Right renal cortex interstitium (tissue), 3 donors: ENCODE measurements around the gene MACO1. TPM values are rescaled to one million over a fixed set of nuclear protein-coding genes. Genes with fewer than 3 reads are reported as not detected.
"Not testable (repeated sequence)": the region's sequence is repeated elsewhere in the genome, so short reads cannot be mapped to it uniquely, and the experiment has no call there.

Experiments used
- DNase-seq, 3 donors: peaks; one replicate each; pipeline ENCODE4 v3.0.0-alpha.2; 2013; ENCODE audit warnings: low read depth in 3 of 3, low spot score in 2 of 3
- polyA plus RNA-seq, 3 donors: library from polyadenylated mRNA; unstranded; fragments of 120-200 nt; gene quantifications; one replicate each; pipeline ENCODE4 v1.2.1, GENCODE V29; 2013; ENCODE audit not compliant: insufficient read length in 3 of 3

Gene MACO1
- polyA plus RNA-seq, 3 donors = 27.5 to 31.0 (median 29.7) TPM

- not testable (repeated sequence) for DNase-seq
Measured at GRCh38 chr1:25420715-25421114, 10.0 kb upstream of the MACO1 start, which contains the start of gene RHCE. TSS of gene RHCE (minus strand) at chr1:25420825. CDS start at chr1:25420786, 39 bp downstream.

GRCh38 chr1:25423206-25423605 lies 7.5 kb upstream of the MACO1 start:
- not testable (repeated sequence) for DNase-seq

GRCh38 chr1:25425098-25426085 lies 5.3 kb upstream of the MACO1 start:
- no peak for DNase-seq

- no peak for DNase-seq
Measured at GRCh38 chr1:25427696-25428095, 3.0 kb upstream of the MACO1 start.

GRCh38 chr1:25428475-25429166 lies 2.1 kb upstream of the MACO1 start:
- no peak for DNase-seq

- peak in 1 of 3 donors; percentile 21 for DNase-seq
Measured at GRCh38 chr1:25430967-25431881, 527 bp downstream of the MACO1 start.

- no peak for DNase-seq
Measured at GRCh38 chr1:25431955-25432719, 1.4 kb downstream of the MACO1 start.

- no peak for DNase-seq
Measured at GRCh38 chr1:25432749-25433388, 2.2 kb downstream of the MACO1 start.

GRCh38 chr1:25433389-25434186 lies 2.9 kb downstream of the MACO1 start:
- DNase-seq = no peak

- DNase-seq = no peak
Measured at GRCh38 chr1:25435397-25436108, 4.9 kb downstream of the MACO1 start.

- no peak for DNase-seq
Measured at GRCh38 chr1:25437672-25438071, 7.0 kb downstream of the MACO1 start.

- no peak for DNase-seq
Measured at GRCh38 chr1:25439287-25439686, 8.6 kb downstream of the MACO1 start.

GRCh38 chr1:25442178-25442577 lies 11.5 kb downstream of the MACO1 start:
- DNase-seq = no peak

- DNase-seq = no peak
Measured at GRCh38 chr1:25443030-25443699, 12.5 kb downstream of the MACO1 start.

- DNase-seq = not testable (repeated sequence)
Measured at GRCh38 chr1:25444604-25445003, 13.9 kb downstream of the MACO1 start.

GRCh38 chr1:25445993-25446538 lies 15.4 kb downstream of the MACO1 start:
- DNase-seq = no peak

- no peak for DNase-seq
Measured at GRCh38 chr1:25447547-25447946, 16.9 kb downstream of the MACO1 start.
